GM12878 (cell line): ENCODE measurements around the gene COPS3.

Experiments
- CEBPB ChIP-seq, 2 experiments: fragments of 150-350 bp in 1 of 2; IDR thresholded peaks; 2 replicates each; pipeline ENCODE4 v1.6.1; 2012 to 2014; ENCODE audit warnings: low read depth in 2 of 2, low read length in 2 of 2, borderline replicate concordance in 1 of 2, inconsistent platforms in 1 of 2
- CREB1 ChIP-seq: IDR thresholded peaks from 2 replicates; pipeline ENCODE4 v1.6.1; 2012; ENCODE audit warnings: low read depth, mild to moderate bottlenecking, inconsistent platforms
- EZH2 ChIP-seq: IDR thresholded peaks from 2 replicates; pipeline ENCODE4 v1.6.1; 2012; ENCODE audit warnings: low read depth, mild to moderate bottlenecking, control low read depth, inconsistent platforms, low read length, borderline replicate concordance; ENCODE audit not compliant: control insufficient read depth
- RFX5 ChIP-seq: IDR thresholded peaks from 2 replicates; pipeline ENCODE4 v1.6.1; 2011; ENCODE audit warnings: low read depth, low read length, improper control_type of control experiment
- SP1 ChIP-seq: IDR thresholded peaks from one replicate; pipeline ENCODE4 v1.6.1; 2011; ENCODE audit warnings: low read depth, low read length

DNA sequence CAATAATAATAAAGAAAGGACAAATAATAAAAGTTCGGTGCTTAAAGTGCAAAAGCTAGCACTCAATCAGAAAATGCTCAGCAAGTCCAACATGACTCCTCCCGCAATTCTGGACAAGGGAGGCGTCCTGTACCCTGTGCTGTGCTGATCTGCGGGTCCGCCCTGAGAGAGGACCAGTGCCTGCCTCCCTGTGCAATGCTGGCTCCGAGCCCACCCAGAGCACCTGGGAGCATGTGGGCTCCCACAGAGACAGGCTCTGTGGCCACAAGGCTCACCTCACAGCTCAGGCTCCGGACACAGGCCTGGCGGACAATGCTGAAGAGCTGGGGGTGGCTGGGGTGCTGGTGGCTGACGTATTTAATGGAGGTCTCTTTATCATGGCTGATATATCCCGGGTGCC lies 55.1 kb downstream of the COPS3 start:
- no peak for TF ChIP-seq EZH2
- no peak for TF ChIP-seq SP1
- TF ChIP-seq RFX5 = no peak
- TF ChIP-seq CEBPB (IDR thresholded peaks at IDR 0.05; ENCODE audit: borderline replicate concordance in 1 of 2, low read depth in 2 of 2, low read length in 2 of 2) = no peak
- TF ChIP-seq CREB1 = no peak
